Neural progenitor cell (in vitro differentiated cells): ENCODE data around the gene NAA35. TPM values are rescaled to one million over a fixed set of nuclear protein-coding genes. Genes with fewer than 3 reads are reported as not detected.

Experiments used
- DNase-seq: peaks from one replicate; pipeline ENCODE4 v3.0.0-alpha.2; 2016; ENCODE audit warnings: low spot score
- H2AFZ ChIP-seq: fragments of 200-600 bp; sonication (generic); replicated peaks from 2 replicates; pipeline ENCODE4 v1.6.1; 2016; ENCODE audit warnings: antibody characterized with exemption
- H3F3A ChIP-seq: fragments of 200-600 bp; sonication (generic); 2 replicates; pipeline ENCODE4 v1.6.1; 2016; ENCODE audit warnings: antibody characterized with exemption, low read depth
- H3K27ac ChIP-seq: fragments of 200-600 bp; sonication (generic); 2 replicates; pipeline ENCODE4 v1.5.1; 2016; ENCODE audit warnings: mild to moderate bottlenecking
- H3K27me3 ChIP-seq: fragments of 200-600 bp; sonication (generic); 2 replicates; pipeline ENCODE4 v1.6.1; 2016; ENCODE audit warnings: mild to moderate bottlenecking, moderate library complexity
- H3K36me3 ChIP-seq: fragments of 200-600 bp; sonication (generic); 2 replicates; pipeline ENCODE4 v1.5.1; 2016
- H3K4me1 ChIP-seq: fragments of 200-600 bp; sonication (generic); 2 replicates; pipeline ENCODE4 v1.6.1; 2016; ENCODE audit warnings: mixed run types
- H3K4me2 ChIP-seq: fragments of 200-600 bp; sonication (generic); 2 replicates; pipeline ENCODE4 v1.6.1; 2016
- H3K4me3 ChIP-seq: fragments of 200-600 bp; sonication (generic); 2 replicates; pipeline ENCODE4 v1.5.1; 2016
- H3K79me2 ChIP-seq: fragments of 200-600 bp; sonication (generic); 2 replicates; pipeline ENCODE4 v1.6.1; 2016; ENCODE audit warnings: low read depth
- H3K9ac ChIP-seq: fragments of 200-600 bp; sonication (generic); 2 replicates; pipeline ENCODE4 v1.6.1; 2016
- H3K9me3 ChIP-seq: fragments of 200-600 bp; sonication (generic); 2 replicates; pipeline ENCODE4 v1.5.1; 2016; ENCODE audit warnings: low read depth
- H4K20me1 ChIP-seq: fragments of 200-600 bp; sonication (generic); 2 replicates; pipeline ENCODE4 v1.6.1; 2016; ENCODE audit warnings: low read depth
- H3K27ac Mint-ChIP-seq: 3 replicates; pipeline ENCODE4 v1.8.0; 2021; ENCODE audit warnings: mixed read lengths
- H3K27me3 Mint-ChIP-seq: 2 replicates; pipeline ENCODE4 v1.8.0; 2022; ENCODE audit warnings: low read depth, mild to moderate bottlenecking, inconsistent platforms, moderate library complexity, mixed read lengths; ENCODE audit not compliant: insufficient read depth
- H3K36me3 Mint-ChIP-seq: 3 replicates; pipeline ENCODE4 v1.8.0; 2021; ENCODE audit warnings: mixed read lengths
- H3K4me1 Mint-ChIP-seq: 3 replicates; pipeline ENCODE4 v1.8.0; 2021; ENCODE audit warnings: mixed read lengths
- H3K4me3 Mint-ChIP-seq: 3 replicates; pipeline ENCODE4 v1.8.0; 2021; ENCODE audit warnings: mild to moderate bottlenecking, moderate library complexity, mixed read lengths
- H3K9me3 Mint-ChIP-seq: 3 replicates; pipeline ENCODE4 v1.8.0; 2020; ENCODE audit warnings: mixed read lengths
- CTCF ChIP-seq: fragments of 200-600 bp; sonication (generic); IDR thresholded peaks from 2 replicates; pipeline ENCODE4 v1.5.1; 2017; ENCODE audit warnings: antibody characterized with exemption, mild to moderate bottlenecking
- EZH2 ChIP-seq: fragments of 200-600 bp; sonication (generic); IDR thresholded peaks from 2 replicates; pipeline ENCODE4 v1.6.1; 2017; ENCODE audit warnings: antibody characterized with exemption, mild to moderate bottlenecking, moderate library complexity
- EZH2phosphoT487 ChIP-seq: fragments of 200-600 bp; sonication (generic); IDR thresholded peaks from 2 replicates; pipeline ENCODE4 v1.6.1; 2017; ENCODE audit warnings: antibody characterized with exemption
- total RNA-seq: library from RNA; depleted of rRNA; stranded (reverse); fragments of >200 nt; gene quantifications from 2 replicates; pipeline ENCODE4 v1.2.3, GENCODE V29; 2015; ENCODE audit warnings: low replicate concordance

NAA35 gene
- total RNA-seq, 1 donor from 2014 or later: 60.7 TPM

GRCh38 chr9:85900504-85901201 is 40.3 kb upstream of the NAA35 start:
- peaks cover 4% of the 10 kb centered on the region for H3K36me3 Mint-ChIP-seq
- H3K9me3 ChIP-seq: no peaks in the 10 kb centered on the region
- H3K27me3 Mint-ChIP-seq: peaks cover 5% of the 10 kb centered on the region
- H3K27ac ChIP-seq: no peak overlapping the region
- no peak overlapping the region for H3K4me3 ChIP-seq
- H3K4me3 Mint-ChIP-seq: no peak overlapping the region
- TF ChIP-seq EZH2 (no peak), CTCF (peak; percentile 69), EZH2phosphoT487 (no peak)
- H3K27me3 ChIP-seq: no peaks in the 10 kb centered on the region
- peak; percentile 45 for DNase-seq
- no peak overlapping the region for H3K27ac Mint-ChIP-seq
- no peak overlapping the region for H2AFZ ChIP-seq
- no peaks in the 10 kb centered on the region for H3K4me1 Mint-ChIP-seq
- no peaks in the 10 kb centered on the region for H3K79me2 ChIP-seq
- no peak overlapping the region for H3K9ac ChIP-seq
- H3K4me1 ChIP-seq: no peaks in the 10 kb centered on the region
- H3K36me3 ChIP-seq: no peaks in the 10 kb centered on the region
- H3F3A ChIP-seq: no peaks in the 10 kb centered on the region
- H4K20me1 ChIP-seq: no peaks in the 10 kb centered on the region
- H3K4me2 ChIP-seq: no peak overlapping the region
- no peaks in the 10 kb centered on the region for H3K9me3 Mint-ChIP-seq

- Mint-ChIP-seq H3K36me3 (no peaks in the 10 kb centered on the region), H3K9me3 (no peaks in the 10 kb centered on the region), H3K4me3 (no peak overlapping the region), H3K27ac (no peak overlapping the region), H3K27me3 (no peaks in the 10 kb centered on the region), H3K4me1 (peaks cover 4% of the 10 kb centered on the region)
- H3K79me2 ChIP-seq: no peaks in the 10 kb centered on the region
- no peaks in the 10 kb centered on the region for H3K9me3 ChIP-seq
- DNase-seq: no peak
- H3K4me1 ChIP-seq: no peaks in the 10 kb centered on the region
- no peaks in the 10 kb centered on the region for H3K36me3 ChIP-seq
- no peak overlapping the region for H3K9ac ChIP-seq
- H3K4me3 ChIP-seq: no peak overlapping the region
- TF ChIP-seq EZH2 (no peak), CTCF (no peak), EZH2phosphoT487 (no peak)
- H3K27me3 ChIP-seq: no peaks in the 10 kb centered on the region
- H3K4me2 ChIP-seq: no peak overlapping the region
- H3K27ac ChIP-seq: no peak overlapping the region
- H2AFZ ChIP-seq: no peak overlapping the region
- no peaks in the 10 kb centered on the region for H3F3A ChIP-seq
- no peaks in the 10 kb centered on the region for H4K20me1 ChIP-seq
Observed at GRCh38 chr9:85904975-85905374, 36.0 kb upstream of the NAA35 start.

- Mint-ChIP-seq H3K27ac (no peak overlapping the region), H3K4me3 (no peak overlapping the region), H3K9me3 (no peaks in the 10 kb centered on the region), H3K36me3 (no peaks in the 10 kb centered on the region), H3K27me3 (no peaks in the 10 kb centered on the region), H3K4me1 (peaks cover 4% of the 10 kb centered on the region)
- H3K36me3 ChIP-seq: no peaks in the 10 kb centered on the region
- DNase-seq: no peak
- no peaks in the 10 kb centered on the region for H3K79me2 ChIP-seq
- no peaks in the 10 kb centered on the region for H3K9me3 ChIP-seq
- no peak overlapping the region for H3K27ac ChIP-seq
- H3K27me3 ChIP-seq: no peaks in the 10 kb centered on the region
- H3K4me1 ChIP-seq: no peaks in the 10 kb centered on the region
- H2AFZ ChIP-seq: no peak overlapping the region
- H3K4me3 ChIP-seq: no peak overlapping the region
- no peaks in the 10 kb centered on the region for H4K20me1 ChIP-seq
- no peaks in the 10 kb centered on the region for H3F3A ChIP-seq
- no peak overlapping the region for H3K4me2 ChIP-seq
- TF ChIP-seq EZH2phosphoT487 (no peak), EZH2 (no peak), CTCF (no peak)
- H3K9ac ChIP-seq: no peak overlapping the region
Observed at GRCh38 chr9:85905957-85906356, 35.0 kb upstream of the NAA35 start.
